Activated CD4-positive, alpha-beta T cell treated with anti-CD3 and anti-CD28 coated beads, Interleukin-2, amount 10 ng/mL, durations not matched to agents 7 days and 5 days (primary cell): ENCODE data around the gene B9D1. TPM values are rescaled to one million over a fixed set of nuclear protein-coding genes. Genes with fewer than 3 reads are reported as not detected.

Experiments
- CTCF ChIA-PET: fragments of 350-600 bp; sonication (Branson Sonifier 250); formaldehyde crosslinking; loops from one replicate; lab custom pipeline; 2021; ENCODE audit warnings: antibody characterized with exemption; lab: Charles Lee
- POLR2A ChIA-PET: fragments of 350-600 bp; sonication (Branson Sonifier 250); formaldehyde crosslinking; loops from one replicate; lab custom pipeline; 2021; ENCODE audit warnings: antibody characterized with exemption; lab: Charles Lee
- DNase-seq: peaks from one replicate; pipeline ENCODE4 v3.0.0-alpha.2; 2020
- H3K27ac Mint-ChIP-seq: one replicate; pipeline ENCODE4 v1.8.0; 2021; ENCODE audit warnings: mild to moderate bottlenecking, moderate library complexity, mixed read lengths
- H3K27me3 Mint-ChIP-seq: one replicate; pipeline ENCODE4 v1.8.0; 2021; ENCODE audit warnings: mixed read lengths
- H3K36me3 Mint-ChIP-seq: one replicate; pipeline ENCODE4 v1.8.0; 2021; ENCODE audit warnings: low read depth, mixed read lengths
- H3K4me1 Mint-ChIP-seq: one replicate; pipeline ENCODE4 v1.8.0; 2021; ENCODE audit warnings: mixed read lengths
- H3K4me3 Mint-ChIP-seq: one replicate; pipeline ENCODE4 v1.8.0; 2021; ENCODE audit warnings: mild to moderate bottlenecking, moderate library complexity, mixed read lengths
- H3K9me3 Mint-ChIP-seq: one replicate; pipeline ENCODE4 v1.8.0; 2021; ENCODE audit warnings: mixed read lengths
- total RNA-seq, 2 experiments: library from RNA; stranded (reverse); gene quantifications; one replicate each; pipeline ENCODE4 v1.2.3, GENCODE V29; 2021

Gene B9D1
- total RNA-seq, 2 experiments from 2014 or later: 1.3 to 1.6 TPM

GRCh38 chr17:19305761-19306159, 56.8 kb downstream of the B9D1 start:
- ChIA-PET POLR2A (interaction anchor here (0.5 kb wide), 1 partner anchor 30 kb away, joined by 4 read pairs; no protein-coding TSS in a partner anchor), CTCF (interaction anchor here (0.9 to 1.8 kb wide), 6 partner anchors 12 to 59 kb away, joined by 3 to 5 read pairs (median 3); partner anchors contain the start of gene B9D1)
- Mint-ChIP-seq H3K9me3 (no peaks in the 10 kb centered on the region), H3K27ac (no peak overlapping the region), H3K4me1 (peaks cover 30% of the 10 kb centered on the region), H3K27me3 (peaks cover 42% of the 10 kb centered on the region), H3K4me3 (no peak overlapping the region), H3K36me3 (no peaks in the 10 kb centered on the region)
- no peak for DNase-seq

GRCh38 chr17:19305256-19305655, 57.3 kb downstream of the B9D1 start:
- ChIA-PET POLR2A (no interaction called here), CTCF (interaction anchor here (1.0 to 1.2 kb wide), 2 partner anchors 33 to 58 kb away, joined by 3 read pairs; partner anchors contain the start of gene B9D1)
- H3K27me3 Mint-ChIP-seq: peaks cover 42% of the 10 kb centered on the region
- peaks cover 30% of the 10 kb centered on the region for H3K4me1 Mint-ChIP-seq
- H3K36me3 Mint-ChIP-seq: no peaks in the 10 kb centered on the region
- DNase-seq: no peak
- H3K4me3 Mint-ChIP-seq: no peak overlapping the region
- H3K9me3 Mint-ChIP-seq: no peaks in the 10 kb centered on the region
- H3K27ac Mint-ChIP-seq: peak overlapping the region; percentile 64

- ChIA-PET POLR2A (no interaction called here), CTCF (no interaction called here)
- H3K36me3 Mint-ChIP-seq: no peaks in the 10 kb centered on the region
- H3K4me3 Mint-ChIP-seq: no peak overlapping the region
- H3K27ac Mint-ChIP-seq: no peak overlapping the region
- H3K4me1 Mint-ChIP-seq: peaks cover 30% of the 10 kb centered on the region
- no peak for DNase-seq
- no peaks in the 10 kb centered on the region for H3K9me3 Mint-ChIP-seq
- peaks cover 38% of the 10 kb centered on the region for H3K27me3 Mint-ChIP-seq
Observed at GRCh38 chr17:19304751-19305150, 57.8 kb downstream of the B9D1 start.

GRCh38 chr17:19304209-19304608, 58.3 kb downstream of the B9D1 start:
- POLR2A ChIA-PET: no interaction called here
- DNase-seq: no peak
- Mint-ChIP-seq H3K36me3 (no peaks in the 10 kb centered on the region), H3K27ac (no peak overlapping the region), H3K9me3 (no peaks in the 10 kb centered on the region), H3K4me3 (no peak overlapping the region), H3K27me3 (peaks cover 32% of the 10 kb centered on the region), H3K4me1 (peaks cover 30% of the 10 kb centered on the region)
- CTCF ChIA-PET: no interaction called here

GRCh38 chr17:19303367-19303776, 59.2 kb downstream of the B9D1 start:
- no peak overlapping the region for H3K4me3 Mint-ChIP-seq
- H3K27ac Mint-ChIP-seq: no peak overlapping the region
- peaks cover 30% of the 10 kb centered on the region for H3K27me3 Mint-ChIP-seq
- ChIA-PET CTCF (no interaction called here), POLR2A (no interaction called here)
- H3K4me1 Mint-ChIP-seq: peaks cover 30% of the 10 kb centered on the region
- DNase-seq: no peak
- H3K9me3 Mint-ChIP-seq: no peaks in the 10 kb centered on the region
- no peaks in the 10 kb centered on the region for H3K36me3 Mint-ChIP-seq

GRCh38 chr17:19302791-19303331, 59.7 kb downstream of the B9D1 start:
- POLR2A ChIA-PET: no interaction called here
- Mint-ChIP-seq H3K27ac (no peak overlapping the region), H3K4me3 (no peak overlapping the region), H3K4me1 (peaks cover 30% of the 10 kb centered on the region), H3K36me3 (no peaks in the 10 kb centered on the region), H3K9me3 (no peaks in the 10 kb centered on the region), H3K27me3 (peaks cover 28% of the 10 kb centered on the region)
- DNase-seq: no peak
- CTCF ChIA-PET: no interaction called here

- H3K27me3 Mint-ChIP-seq: peaks cover 24% of the 10 kb centered on the region
- H3K9me3 Mint-ChIP-seq: no peaks in the 10 kb centered on the region
- peaks cover 26% of the 10 kb centered on the region for H3K4me1 Mint-ChIP-seq
- no peak overlapping the region for H3K4me3 Mint-ChIP-seq
- DNase-seq: no peak
- ChIA-PET CTCF (no interaction called here), POLR2A (no interaction called here)
- H3K36me3 Mint-ChIP-seq: no peaks in the 10 kb centered on the region
- no peak overlapping the region for H3K27ac Mint-ChIP-seq
Observed at GRCh38 chr17:19301973-19302372, 60.5 kb downstream of the B9D1 start.

- no peak overlapping the region for H3K4me3 Mint-ChIP-seq
- H3K27ac Mint-ChIP-seq: no peak overlapping the region
- no peaks in the 10 kb centered on the region for H3K36me3 Mint-ChIP-seq
- CTCF ChIA-PET: interaction anchor here (0.6 to 1.6 kb wide), 2 partner anchors 21 to 23 kb away, joined by 3 read pairs; no protein-coding TSS in a partner anchor
- no peaks in the 10 kb centered on the region for H3K9me3 Mint-ChIP-seq
- POLR2A ChIA-PET: no interaction called here
- H3K4me1 Mint-ChIP-seq: peaks cover 20% of the 10 kb centered on the region
- no peak for DNase-seq
- peaks cover 22% of the 10 kb centered on the region for H3K27me3 Mint-ChIP-seq
Observed at GRCh38 chr17:19301274-19301951, 61.1 kb downstream of the B9D1 start.

- H3K36me3 Mint-ChIP-seq: no peaks in the 10 kb centered on the region
- no peak for DNase-seq
- CTCF ChIA-PET: interaction anchor here (0.5 to 1.6 kb wide), 6 partner anchors 9 to 250 kb away, joined by 3 to 5 read pairs (median 3); partner anchors contain the start of gene B9D1
- H3K4me1 Mint-ChIP-seq: peaks cover 6% of the 10 kb centered on the region
- H3K4me3 Mint-ChIP-seq: no peak overlapping the region
- peaks cover 13% of the 10 kb centered on the region for H3K27me3 Mint-ChIP-seq
- H3K9me3 Mint-ChIP-seq: no peaks in the 10 kb centered on the region
- no peak overlapping the region for H3K27ac Mint-ChIP-seq
- POLR2A ChIA-PET: no interaction called here
Observed at GRCh38 chr17:19299866-19300265, 62.7 kb downstream of the B9D1 start.

GRCh38 chr17:19299214-19299747, 63.2 kb downstream of the B9D1 start:
- H3K4me3 Mint-ChIP-seq: no peak overlapping the region
- no peak for DNase-seq
- CTCF ChIA-PET: interaction anchor here (0.5 to 1.6 kb wide), 3 partner anchors 10 to 251 kb away, joined by 3 to 5 read pairs (median 3); no protein-coding TSS in a partner anchor
- H3K36me3 Mint-ChIP-seq: no peaks in the 10 kb centered on the region
- peaks cover 3% of the 10 kb centered on the region for H3K4me1 Mint-ChIP-seq
- no peaks in the 10 kb centered on the region for H3K9me3 Mint-ChIP-seq
- POLR2A ChIA-PET: no interaction called here
- peaks cover 13% of the 10 kb centered on the region for H3K27me3 Mint-ChIP-seq
- no peak overlapping the region for H3K27ac Mint-ChIP-seq

- ChIA-PET POLR2A (no interaction called here), CTCF (interaction anchor here (1.3 to 1.6 kb wide), 2 partner anchors 9 to 13 kb away, joined by 3 to 5 read pairs; no protein-coding TSS in a partner anchor)
- Mint-ChIP-seq H3K27me3 (peaks cover 13% of the 10 kb centered on the region), H3K4me1 (no peaks in the 10 kb centered on the region), H3K9me3 (no peaks in the 10 kb centered on the region), H3K27ac (no peak overlapping the region), H3K36me3 (no peaks in the 10 kb centered on the region), H3K4me3 (no peak overlapping the region)
- DNase-seq: no peak
Observed at GRCh38 chr17:19298569-19299213, 63.8 kb downstream of the B9D1 start.

GRCh38 chr17:19296786-19297778, 65.4 kb downstream of the B9D1 start:
- no peak for DNase-seq
- H3K4me1 Mint-ChIP-seq: no peaks in the 10 kb centered on the region
- H3K27ac Mint-ChIP-seq: no peak overlapping the region
- H3K9me3 Mint-ChIP-seq: no peaks in the 10 kb centered on the region
- H3K4me3 Mint-ChIP-seq: no peak overlapping the region
- CTCF ChIA-PET: interaction anchor here (0.5 to 1.3 kb wide), 2 partner anchors 10 to 489 kb away, joined by 3 to 4 read pairs; no protein-coding TSS in a partner anchor
- no peaks in the 10 kb centered on the region for H3K36me3 Mint-ChIP-seq
- H3K27me3 Mint-ChIP-seq: peaks cover 13% of the 10 kb centered on the region
- POLR2A ChIA-PET: no interaction called here
